ENCODE data around the gene MAP3K7CL.

The MAP3K7CL gene

DNA sequence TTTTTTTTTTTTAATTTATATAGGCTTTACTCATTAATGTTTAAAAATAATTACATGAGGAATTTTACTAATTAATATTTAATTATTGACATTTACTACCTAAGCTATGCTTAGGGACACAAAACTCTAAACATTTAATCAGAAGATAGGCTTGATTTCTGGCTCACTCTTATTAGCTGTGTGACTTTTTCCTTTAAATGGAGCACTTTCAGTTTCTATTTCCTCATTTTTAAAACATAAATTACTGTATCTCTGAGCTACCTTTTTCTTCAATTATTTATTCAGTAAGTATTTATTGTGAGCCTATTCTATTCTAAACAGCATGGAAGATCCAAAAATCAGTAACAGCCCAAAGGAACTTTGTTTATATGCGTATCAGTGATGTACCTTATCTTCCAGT is 40.5 kb downstream of the MAP3K7CL start:
- DNase-seq, result no peak

DNA sequence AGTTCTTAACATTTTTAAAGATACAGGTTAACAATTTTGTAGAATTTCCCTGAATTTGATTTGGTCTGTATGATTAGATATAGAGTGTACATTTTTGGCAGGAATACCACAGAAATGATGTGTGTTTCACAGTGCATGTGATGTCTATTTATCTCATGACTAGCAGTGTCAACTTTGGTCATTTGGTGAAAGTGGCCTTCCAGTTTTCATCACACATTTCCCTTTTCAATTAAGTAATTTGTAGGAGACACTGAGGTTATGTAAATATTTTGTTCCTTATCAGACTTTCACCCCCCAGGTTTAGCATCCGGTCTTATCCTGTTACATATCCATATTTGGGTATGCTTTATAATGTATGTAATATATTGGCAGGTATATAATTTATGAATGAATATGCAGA is 41.8 kb downstream of the MAP3K7CL start:
- DNase-seq, result no peak

DNA sequence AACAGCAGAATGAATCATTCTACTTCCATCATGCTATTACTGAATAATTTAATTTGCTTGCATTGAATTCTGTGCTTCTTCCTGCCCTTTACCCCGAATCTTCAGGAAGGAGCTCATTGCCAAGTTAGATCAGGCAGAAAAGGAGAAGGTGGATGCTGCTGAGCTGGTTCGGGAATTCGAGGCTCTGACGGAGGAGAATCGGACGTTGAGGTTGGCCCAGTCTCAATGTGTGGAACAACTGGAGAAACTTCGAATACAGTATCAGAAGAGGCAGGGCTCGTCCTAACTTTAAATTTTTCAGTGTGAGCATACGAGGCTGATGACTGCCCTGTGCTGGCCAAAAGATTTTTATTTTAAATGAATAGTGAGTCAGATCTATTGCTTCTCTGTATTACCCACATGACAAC is 44.2 kb downstream of the MAP3K7CL start:
- DNase-seq, result peak in 1 of 2 experiments; percentile 47

DNA sequence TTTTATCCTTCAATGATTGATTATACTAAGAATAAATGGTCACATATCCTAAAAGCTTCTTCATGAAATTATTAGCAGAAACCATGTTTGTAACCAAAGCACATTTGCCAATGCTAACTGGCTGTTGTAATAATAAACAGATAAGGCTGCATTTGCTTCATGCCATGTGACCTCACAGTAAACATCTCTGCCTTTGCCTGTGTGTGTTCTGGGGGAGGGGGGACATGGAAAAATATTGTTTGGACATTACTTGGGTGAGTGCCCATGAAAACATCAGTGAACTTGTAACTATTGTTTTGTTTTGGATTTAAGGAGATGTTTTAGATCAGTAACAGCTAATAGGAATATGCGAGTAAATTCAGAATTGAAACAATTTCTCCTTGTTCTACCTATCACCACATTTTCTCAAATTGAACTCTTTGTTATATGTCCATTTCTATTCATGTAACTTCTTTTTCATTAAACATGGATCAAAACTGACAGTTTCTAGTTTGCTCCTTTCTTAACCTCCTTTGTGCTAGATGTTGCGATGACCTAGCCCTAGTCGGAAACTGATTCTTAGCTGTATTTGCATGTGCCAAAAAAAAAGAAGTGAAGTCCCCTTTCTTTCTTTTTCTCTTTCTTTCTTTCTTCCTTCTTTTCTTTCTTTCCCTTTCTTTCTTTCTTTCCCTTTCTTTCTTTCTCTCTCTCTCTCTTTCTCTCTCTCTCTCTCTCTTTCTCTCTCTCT is 45.1 kb downstream of the MAP3K7CL start:
- DNase-seq, result no peak

DNA sequence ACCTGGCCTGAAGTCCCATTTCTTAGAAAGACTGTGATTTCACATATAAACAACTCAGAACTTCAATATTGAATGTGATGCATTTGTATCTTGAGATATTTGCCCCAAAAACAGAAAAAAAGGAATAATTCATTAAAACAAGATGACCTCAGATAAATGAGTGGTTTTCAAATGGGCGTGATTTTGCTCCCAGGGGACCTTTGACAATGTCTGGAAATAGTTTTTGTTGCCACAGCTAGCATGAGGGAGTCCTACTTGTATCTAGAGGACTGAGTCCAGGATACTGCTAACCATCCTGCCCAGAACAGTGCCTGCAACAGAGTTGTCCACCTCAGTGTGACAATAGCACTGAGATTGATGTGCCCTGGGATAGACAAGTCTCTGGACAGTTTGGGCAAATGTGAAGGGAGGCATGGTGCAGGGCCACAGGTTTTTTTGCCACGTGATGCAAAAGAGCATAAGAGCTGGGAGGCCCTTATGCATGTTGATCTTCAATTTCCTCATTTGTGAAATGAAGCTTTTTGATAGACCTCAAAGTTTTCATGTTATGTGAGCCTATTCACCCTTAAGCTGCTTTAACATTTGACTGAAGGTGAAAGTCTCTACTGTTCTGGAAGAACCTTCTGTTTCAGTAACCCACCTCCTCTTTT is 46.2 kb downstream of the MAP3K7CL start:
- no peak for DNase-seq

DNA sequence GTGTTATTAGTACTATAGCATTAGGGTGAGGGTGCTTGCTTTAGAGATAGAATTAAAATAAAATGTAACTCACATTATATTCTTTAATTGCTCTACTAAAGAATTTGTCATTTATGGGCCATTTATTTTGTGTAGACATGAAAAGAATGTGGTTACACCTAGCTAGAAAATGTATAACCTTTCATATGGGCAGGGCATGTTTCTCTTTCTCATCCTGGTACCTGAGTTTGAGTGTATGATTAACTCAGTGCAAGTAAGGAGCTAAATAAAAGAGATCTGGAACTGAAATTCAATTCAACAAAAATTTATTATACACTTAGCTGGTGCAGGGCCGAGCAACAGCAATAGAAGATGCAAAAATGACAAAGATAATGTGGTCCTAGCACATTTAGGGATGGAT is 47.4 kb downstream of the MAP3K7CL start:
- DNase-seq, result no peak

DNA sequence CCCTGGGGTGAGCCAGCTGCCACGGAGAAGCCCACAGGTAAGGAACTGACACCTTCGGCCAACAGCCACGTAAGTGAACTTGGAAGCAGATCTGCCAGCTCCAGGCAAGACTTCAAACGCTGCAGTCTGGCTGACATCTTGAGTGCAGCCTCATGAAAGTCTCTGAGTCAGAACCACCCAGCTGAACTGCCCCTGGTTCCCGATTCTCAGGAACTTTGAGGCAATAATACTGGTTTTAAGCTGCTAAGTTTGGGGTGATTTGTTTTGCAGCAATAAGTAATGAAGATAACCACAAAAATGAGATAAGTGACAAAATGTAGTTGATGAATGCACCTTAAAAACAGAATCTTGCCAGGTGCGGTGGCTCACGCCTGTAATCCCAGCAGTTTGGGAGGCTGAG is 48.5 kb downstream of the MAP3K7CL start:
- DNase-seq, result no peak

DNA sequence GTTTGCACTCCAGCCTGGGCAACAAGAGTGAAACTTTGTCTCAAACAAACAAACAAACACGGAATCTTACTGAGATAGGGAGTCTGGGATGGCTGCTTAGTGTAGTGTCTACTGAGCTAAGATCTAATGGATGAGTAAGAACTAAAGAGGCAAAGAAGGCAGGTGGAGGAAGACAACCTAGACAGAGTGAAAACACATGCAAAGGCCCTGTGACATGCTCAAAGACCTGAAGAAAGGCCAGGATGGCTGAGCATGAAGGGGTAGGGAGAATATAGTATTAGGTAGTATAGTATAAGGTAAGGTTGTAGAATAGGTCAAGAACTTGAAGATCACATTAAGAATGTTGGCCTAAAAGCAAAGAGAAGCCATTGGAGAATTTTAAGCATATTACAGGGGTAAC is 49.1 kb downstream of the MAP3K7CL start:
- no peak for DNase-seq

DNA sequence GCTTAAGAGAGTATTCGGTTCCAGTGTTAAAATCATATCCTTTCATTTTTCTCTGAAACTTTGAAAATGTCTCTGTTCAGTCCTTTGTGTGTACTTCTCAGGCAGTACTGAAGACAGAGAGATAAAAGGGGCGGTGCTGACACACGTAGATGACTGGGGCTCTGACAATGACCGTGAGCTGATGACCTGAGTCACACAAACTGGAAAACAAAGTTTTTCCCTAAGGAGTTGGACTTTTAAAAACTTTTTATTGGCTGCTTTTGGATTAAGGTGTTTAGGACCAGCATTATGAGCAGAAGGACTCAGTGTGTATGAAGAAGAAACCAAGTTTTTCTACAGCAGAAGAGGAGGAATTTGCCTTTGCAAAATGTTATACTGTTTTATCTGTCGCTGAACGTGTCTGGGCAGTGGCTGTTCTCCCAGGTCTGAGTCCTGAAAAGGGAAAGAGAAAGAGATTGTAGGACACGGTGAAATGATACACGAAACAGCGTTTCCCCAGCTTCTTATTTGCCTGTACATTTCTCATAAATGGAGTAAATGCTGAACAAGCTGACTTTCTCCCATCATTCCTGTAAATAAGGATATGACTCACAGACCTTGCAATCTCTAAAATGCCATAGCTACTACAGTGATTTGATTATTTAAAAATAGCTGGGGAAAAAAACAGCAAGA is 51.5 kb downstream of the MAP3K7CL start:
- no peak for DNase-seq

DNA sequence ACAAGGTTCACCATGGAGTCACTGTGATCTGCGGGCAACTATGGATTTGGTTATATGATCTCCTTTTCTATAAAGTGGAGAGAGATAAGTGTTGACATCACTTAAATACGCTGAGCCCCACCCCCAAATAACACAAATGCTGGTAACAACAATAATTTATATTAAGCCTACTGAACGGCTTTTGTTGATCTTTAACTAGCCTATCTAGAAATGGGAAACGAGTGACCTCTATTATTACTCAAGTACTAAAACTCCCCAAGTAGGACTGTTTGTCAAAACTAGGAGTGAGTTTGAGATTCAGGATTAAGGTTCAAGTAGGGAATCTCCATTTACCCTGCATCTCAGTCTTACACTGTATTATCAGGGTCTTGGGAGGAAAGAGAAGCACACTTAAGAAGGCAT is 52.2 kb downstream of the MAP3K7CL start:
- no peak for DNase-seq

DNA sequence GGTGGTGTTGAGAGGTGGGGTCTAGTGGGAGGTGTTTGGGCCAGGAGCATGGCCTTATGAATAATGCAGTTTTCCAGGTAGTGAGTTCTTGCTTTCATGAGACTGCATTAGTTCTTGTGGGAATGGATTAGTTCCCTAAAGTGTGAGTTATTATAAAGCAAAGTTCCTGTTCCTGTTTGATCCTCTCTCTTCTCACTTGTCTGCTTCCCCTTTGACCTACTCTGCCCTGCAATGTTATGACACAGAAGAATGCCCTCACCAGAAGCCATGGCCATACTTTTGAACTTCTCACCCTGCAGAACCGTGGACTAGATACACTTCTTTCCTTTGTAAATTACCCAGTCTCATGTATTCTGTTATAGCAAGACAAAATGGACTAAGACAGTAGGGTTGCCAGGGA is 53.6 kb downstream of the MAP3K7CL start:
- DNase-seq, result no peak

DNA sequence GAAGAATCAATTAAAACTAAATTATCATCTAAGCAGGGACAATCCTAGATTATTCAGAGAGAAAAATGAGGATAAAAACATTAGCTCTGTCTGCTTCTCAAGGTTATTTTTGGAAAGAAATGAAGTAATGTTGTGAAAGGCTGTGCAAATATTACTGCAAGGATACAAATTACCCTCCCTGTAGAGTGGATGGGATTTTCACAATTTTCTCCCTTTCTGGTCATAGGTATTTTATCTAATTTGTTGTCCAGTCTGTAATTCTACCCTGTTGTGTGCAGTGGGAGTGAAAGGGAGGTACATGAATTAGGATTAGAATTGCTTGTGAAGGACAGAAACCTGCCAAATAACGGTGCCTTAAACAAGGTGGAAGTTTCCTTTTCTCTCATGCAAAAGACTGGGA is 54.7 kb downstream of the MAP3K7CL start:
- DNase-seq, result no peak

DNA sequence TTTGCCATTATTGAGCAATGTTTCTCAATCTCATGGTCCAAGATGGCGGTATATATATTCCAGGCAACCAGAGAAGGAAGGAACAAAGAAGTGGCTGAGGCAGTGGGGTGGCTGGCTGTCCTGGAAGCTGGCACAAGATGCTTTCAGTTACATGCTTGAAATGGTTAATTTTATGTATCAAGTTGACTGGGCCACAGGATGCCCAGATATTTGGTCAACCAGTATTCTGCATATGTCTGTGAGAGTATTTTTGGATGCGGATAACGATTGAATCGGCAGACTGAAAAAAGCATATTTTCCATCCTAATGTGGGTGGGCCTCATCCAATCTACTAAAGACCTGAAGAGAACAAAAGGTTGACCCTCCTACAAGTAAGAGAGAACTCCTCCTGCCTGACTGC is 55.2 kb downstream of the MAP3K7CL start:
- DNase-seq, result no peak

DNA sequence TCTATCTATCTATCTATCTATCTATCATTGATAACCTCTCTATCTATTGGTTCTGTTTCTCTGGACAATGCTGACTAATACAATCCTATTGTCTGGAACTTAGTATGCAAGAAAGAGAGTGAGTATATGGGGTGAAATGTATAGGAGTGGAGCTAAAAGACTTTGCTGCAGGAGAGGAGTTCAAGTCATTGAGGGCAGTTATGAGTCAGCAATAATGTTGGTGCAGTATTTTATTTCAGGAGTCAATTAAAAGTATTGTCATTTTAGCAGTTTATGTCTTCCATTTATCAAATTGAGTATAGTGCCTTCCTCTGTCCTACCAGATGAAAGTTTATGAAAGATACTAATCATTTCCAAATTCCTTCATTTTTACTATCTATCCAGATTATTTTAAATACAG is 55.8 kb downstream of the MAP3K7CL start:
- DNase-seq, result no peak

DNA sequence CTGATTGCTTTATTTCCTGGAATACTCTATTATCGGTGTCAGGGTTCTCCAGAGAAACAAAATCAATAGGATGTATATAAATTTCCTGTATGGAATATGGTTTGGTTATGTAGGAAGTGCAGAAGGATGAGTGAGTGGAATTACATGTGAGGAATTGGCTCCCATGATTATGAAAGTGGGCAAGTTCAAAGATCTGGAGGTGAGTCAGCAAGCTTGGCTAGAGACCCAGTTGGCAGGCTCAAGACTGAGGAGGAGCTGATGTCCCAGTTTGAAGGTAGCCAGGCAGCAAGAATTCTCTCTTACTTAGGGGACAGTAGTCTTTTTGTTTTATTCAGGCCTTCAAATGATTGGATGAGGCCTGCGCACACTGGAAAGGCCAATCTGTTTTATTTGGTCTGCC is 57.5 kb downstream of the MAP3K7CL start:
- peak; percentile 67 to 87 for DNase-seq

DNA sequence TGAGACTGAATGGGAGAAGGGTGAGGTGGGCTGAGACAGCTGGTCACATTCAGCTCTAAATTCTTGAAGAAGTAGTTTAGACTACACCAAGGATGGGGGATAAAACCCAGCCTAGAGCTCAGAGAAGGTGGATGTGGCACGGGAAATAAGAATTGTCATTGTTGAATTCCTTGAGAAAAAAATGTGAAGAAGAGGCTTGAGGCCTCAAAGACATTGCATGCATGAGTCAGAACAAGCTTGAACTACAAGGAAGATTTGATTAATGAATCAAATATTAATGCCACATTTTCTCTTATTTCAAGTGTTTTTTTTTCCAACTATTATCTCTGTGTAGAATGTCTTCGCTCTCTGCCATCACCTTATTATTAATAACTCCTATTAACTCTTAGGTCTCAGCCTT is 58.9 kb downstream of the MAP3K7CL start:
- no peak for DNase-seq

DNA sequence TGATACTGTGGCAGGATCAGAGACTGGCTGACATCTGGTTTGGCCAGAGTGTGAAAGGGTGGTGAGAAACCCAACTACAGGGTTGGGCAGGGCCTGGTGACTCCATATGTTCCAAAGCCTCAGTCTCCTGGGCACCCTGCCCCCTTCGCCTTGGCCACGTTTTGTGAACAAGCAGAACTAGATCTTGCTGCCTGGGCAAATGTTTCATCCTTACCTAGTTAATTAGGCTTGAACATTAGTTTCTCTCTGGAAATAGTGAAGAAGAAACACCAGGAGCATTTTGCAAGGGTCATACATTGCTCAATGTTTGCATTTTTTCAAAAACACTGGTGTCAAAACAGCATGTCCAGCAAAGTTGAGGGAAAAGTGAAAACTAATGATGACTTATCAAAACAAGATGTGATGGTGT is 60.5 kb downstream of the MAP3K7CL start:
- peak in 1 of 2 experiments; percentile 62 for DNase-seq

DNA sequence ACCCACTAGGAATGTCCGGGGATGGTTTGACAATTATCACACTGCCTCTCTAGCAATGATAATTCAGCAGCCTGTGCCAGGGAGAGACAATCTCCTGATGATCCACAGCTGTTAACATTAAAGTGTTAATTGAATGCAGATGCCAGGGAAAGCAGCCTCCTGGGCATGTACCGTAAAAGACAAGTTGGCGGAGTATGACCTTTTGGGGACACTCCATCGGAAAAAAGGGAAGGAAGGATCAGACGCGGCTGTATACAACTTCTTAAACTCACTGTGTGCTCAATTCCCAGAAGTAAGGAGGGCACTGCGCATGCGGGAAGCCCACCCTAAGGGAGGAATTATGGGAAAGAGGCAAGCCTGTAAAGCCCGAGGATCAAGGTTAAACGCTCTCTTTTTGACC is 62.6 kb downstream of the MAP3K7CL start:
- DNase-seq, result peak in 1 of 2 experiments; percentile 11

DNA sequence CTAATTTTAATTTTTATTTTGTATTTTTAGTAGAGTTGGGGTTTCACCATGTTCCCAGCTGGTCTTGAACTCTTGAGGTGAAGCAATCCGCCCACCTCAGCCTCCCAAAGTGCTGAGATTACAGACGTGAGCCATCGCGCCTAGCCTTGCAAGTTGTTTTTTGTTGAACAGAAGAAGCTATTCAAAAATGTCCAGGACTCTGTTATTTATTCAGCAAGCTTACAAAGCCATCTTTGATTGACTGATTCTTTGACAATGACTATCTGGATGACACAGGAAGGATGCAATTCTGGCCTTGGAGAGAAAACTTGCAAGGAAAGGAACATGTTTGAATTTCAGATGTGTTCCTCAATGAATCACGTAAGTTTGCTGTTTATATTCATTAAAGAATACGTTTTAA is 63.5 kb downstream of the MAP3K7CL start:
- DNase-seq, result no peak

DNA sequence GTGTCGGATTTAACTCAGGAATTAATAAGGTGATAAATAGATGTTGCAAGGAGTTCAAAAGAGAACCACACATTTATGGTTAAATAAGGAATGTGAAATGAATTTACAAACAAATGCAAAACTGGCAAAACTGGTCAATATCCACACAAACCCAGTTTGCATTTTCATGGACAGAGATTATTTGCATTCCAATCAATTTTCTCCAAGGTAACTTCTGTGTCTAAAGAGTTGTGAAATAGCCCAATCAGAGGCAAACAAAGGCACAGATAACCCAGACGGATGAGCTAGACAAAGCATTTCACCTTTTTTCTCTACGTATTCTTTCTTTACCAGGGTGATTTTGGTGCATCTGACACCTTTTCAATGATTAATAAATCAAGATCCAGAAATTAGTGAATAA is 63.9 kb downstream of the MAP3K7CL start:
- no peak for DNase-seq

DNA sequence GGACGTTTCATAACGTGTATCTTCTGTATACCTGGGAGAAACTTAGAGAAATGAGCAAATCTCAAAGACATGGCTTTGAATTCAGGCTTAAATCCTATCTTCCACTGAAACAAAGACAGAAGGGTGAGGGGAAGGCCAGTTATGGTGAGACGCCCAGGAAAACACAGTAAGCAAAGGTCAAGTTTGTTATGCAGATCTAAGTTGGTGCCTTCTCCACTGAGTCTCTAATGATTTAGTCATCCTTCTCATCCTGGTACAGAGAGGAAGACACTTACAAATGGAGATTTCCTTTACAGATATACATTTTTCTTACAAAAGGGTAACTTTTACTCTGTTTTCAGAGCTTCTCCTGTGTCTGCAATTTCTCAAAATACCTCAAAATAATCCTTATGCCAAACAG is 64.4 kb downstream of the MAP3K7CL start:
- DNase-seq, result no peak

DNA sequence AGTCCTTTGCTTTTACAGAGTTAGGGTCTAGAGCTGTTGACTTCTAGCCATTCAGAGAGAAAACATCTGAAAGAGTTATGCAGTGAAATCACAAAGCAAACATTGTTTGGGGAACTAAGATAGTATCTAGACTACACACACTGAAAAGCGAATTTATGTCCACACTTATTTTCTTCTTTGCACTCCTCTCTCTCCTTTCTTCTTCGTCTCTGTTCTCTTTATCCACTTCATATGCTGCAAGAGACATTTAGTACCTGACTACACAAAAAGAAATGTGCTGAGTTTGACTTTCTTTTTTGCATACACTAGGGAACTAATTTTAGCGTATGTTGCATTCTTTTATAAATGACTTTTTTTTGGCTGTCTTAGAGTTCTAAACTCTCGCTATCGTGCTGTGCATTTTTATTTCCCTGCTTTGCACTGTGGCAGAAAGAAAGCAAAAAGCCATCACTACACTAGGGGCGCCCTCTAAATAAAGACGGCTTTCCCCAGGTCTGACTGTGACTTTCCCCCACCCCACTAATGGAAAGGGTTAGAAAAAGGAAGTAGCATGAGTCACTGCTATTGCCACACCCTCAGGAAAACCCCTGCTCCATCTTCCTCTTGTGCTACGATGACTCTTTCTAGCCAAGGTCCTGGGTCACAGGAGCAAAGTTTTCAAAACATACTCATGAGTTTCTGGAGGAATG is 65.7 kb downstream of the MAP3K7CL start:
- no peak for DNase-seq

DNA sequence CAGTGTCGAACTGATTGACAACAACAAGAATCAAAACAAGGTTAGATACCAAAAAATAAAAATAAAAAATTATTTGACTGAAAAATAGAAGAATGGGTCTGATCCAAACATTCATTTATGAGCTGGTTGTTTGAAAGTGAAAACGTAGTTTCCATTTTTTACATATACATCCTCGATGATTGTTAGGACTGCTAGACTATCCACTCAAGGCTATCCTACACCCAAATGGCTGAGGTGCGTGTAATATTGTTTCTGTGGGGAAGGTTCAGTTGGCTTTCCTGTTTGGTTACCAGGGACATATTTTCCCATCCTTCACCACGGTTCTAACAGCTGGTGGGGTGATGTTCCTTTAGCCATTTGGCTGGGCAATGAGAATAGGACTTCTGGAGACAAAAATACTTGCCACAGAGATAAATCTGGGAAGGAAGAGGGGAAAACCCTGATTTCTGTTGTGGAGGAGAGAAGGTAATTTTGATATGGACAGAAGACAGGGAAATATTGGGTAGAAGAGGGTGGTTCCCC is 66.3 kb downstream of the MAP3K7CL start:
- DNase-seq, result no peak
